Measurements from ENCODE around the gene NOLC1.

Gene NOLC1

DNA sequence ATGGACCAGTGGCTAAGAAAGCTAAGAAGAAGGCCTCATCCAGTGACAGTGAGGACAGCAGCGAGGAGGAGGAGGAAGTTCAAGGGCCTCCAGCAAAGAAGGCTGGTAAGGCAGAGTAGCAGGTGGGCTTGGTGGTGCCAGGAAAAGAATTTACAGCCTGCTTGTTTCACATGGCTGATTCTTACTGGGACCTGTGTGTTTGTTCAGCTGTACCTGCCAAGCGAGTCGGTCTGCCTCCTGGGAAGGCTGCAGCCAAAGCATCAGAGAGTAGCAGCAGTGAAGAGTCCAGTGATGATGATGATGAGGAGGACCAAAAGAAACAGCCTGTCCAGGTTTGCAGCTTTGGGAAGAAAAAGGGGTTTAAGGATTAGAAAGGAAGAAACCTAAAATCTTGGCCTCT is 5.0 kb downstream of the NOLC1 start:
- no peak for DNase-seq

DNA sequence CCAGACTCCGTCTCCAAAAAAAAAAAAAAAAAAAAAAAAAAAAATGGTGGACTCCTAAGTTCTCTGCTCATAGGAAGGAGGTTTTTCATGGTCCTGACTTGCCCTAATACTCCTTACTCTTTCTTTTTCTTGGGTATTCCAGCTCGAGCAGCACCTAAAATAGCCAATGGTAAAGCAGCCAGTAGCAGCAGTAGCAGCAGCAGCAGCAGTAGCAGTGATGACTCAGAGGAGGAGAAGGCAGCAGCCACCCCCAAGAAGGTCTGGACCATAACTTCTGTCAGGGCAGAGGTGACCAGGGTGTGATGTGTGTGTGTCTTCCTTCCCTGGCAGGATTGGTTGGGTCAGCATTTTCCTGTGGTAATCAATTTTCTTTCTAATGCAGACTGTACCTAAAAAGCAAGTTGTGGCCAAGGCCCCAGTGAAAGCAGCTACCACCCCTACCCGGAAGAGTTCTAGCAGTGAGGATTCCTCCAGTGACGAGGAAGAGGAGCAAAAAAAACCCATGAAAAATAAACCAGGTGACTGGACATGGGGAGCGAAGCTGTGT is 6.9 kb downstream of the NOLC1 start:
- no peak for DNase-seq

DNA sequence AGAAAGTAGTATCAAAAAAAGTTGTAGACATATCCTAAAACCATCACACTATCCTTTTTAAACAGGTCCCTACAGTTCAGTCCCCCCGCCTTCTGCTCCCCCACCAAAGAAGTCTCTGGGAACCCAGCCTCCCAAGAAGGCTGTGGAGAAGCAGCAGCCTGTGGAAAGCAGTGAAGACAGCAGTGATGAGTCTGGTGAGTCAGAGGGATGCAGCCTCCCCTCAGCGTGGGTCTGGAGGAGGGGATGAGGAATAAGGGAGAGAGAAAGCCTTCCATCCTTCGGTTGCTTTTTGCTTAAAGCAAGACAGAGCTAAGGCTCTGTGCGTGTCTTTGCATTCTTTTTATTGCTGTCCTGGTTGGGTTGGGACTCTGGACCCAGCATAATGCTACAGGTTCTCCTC is 7.6 kb downstream of the NOLC1 start:
- DNase-seq = no peak

DNA sequence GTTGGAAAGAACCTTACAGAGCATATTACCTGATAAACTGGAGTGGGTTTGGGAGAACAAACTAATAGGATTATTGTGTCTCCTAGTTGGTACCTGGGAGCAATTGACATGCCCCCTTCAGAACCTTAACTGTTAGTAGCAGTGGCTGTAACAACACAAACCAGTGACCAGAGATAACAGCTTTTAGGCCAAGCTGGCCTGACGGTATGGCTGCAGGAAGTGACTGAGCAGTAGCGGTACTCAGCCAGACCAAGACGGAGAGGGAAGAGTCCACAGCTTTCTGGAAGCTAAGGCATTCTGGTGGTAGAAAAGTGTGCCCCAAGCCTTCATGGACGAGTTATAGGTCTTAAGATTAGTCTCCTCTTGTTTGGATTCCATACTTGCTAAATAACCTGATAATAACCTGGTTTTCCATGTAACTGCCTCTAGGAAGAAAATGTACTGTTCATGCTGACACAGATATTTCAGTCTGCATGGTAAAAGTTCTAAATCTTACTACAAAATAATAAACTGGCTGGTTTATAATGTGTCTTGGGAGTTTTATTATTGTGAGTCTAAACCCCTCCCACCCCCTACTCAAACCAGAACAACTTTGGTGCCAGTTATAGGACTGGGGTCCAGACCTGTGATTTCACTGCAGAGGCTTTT is 11.3 kb downstream of the NOLC1 start:
- DNase-seq = no peak

DNA sequence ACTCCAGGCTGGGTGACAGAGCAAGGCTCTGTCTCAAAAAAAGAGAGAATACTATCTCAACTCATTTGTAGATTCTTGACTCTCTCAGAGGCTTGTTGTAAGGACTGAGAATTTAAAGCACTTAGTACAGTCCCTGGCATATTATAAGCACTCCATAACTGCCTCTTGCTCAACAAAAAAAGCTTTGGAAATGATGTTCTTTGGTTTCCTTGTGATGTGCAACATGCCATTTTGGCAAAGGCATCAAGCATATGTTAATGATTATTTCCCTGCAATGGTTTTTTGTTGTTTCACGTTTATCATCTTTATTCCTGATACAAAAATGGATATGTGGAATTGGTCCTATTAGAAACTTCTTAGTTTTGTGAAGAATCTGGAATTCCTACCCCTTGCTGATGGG is 15.7 kb downstream of the NOLC1 start:
- DNase-seq = no peak

DNA sequence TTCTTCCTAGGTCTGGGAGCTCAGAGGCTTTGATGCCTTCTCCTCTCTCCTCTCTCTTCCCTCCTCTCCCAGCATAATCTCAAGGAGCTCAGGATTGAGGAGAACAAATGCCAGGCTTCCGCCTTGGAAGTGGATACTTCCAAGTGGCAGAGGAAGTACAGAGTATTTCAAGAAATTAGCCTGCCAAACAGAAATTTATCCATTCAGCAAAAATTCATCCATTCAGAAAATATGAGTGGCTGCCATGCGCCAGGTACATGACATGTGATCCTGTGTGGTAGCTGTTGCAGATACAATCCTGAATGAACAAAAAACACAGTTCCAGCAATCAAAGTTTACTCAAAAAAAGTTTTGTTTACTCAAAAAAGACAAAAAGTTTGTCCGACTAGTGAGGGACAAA is 18.4 kb downstream of the NOLC1 start:
- DNase-seq = no peak

DNA sequence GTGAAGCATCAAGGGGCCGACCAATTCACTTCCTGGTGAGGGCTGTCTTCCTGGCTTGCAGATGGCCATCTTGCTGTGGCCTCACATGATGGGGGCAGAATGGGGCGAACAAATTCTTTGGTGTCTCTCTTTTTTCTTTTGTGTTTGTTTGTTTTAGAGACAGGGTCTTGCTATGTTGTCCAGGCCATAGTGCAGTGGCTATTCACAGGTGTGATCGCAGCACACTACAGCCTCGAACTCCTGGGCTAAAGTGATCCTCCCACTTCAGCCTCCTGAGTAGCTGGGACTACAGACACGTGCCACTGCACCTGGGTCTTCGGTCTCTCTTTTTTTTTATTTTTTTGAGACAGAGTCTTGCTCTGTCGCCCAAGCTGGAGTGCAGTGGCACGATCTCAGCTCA is 20.1 kb downstream of the NOLC1 start:
- DNase-seq = no peak

DNA sequence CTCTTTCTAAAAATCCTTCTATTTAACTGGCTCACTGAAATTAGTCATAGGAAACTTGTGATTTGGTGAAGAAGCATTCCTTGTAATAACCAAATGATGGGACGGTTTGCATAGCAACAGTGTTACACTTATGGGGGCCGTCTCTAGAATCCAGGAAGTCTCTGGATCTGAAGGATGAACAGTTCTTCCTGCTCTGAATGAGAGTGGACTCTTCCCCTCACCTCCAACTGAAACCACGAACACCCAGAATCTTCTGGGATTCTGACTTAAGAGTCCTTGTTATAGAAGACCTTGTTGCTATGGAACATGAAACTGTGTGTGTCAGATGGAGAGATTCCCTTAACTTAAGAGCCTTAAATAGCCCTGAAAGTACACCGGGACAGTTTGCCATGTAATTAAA is 23.2 kb downstream of the NOLC1 start:
- no peak for DNase-seq

DNA sequence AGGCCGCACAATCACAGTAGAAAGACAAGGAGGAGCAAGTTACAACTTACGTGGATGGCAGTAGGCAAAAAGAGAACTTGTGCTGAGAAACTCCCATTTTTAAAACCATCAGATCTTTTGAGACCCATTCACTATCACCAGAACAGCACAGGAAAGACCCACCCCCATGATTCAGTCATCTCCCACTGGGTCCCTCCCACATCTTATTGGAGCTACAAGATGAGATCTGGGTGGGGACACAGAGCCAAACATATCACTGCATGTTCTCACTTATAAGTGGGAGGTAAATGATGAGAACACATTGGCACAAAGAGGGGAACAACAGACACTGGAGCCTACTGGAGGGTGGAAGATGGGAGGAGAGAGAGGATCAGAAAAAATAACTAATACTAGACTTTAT is 32.4 kb downstream of the NOLC1 start:
- DNase-seq = no peak

DNA sequence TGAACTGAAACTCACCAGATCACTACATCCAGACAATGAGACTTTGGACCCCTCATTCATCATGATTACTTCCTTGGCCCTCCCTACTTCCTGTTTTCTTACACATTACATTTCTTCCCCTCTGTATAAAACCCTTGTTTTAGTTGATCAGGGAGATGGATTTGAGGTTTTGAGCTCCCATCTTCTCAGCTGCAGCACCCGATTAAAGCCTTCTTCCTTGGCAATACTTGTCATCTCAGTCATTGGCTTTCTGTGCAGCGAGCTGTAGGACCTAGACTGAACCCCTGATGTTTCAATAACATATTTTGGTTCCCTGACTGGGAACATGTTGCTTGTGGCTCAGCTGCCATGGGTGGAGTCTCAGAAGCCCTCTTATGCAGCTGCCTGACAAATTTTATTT is 33.1 kb downstream of the NOLC1 start:
- no peak for DNase-seq

DNA sequence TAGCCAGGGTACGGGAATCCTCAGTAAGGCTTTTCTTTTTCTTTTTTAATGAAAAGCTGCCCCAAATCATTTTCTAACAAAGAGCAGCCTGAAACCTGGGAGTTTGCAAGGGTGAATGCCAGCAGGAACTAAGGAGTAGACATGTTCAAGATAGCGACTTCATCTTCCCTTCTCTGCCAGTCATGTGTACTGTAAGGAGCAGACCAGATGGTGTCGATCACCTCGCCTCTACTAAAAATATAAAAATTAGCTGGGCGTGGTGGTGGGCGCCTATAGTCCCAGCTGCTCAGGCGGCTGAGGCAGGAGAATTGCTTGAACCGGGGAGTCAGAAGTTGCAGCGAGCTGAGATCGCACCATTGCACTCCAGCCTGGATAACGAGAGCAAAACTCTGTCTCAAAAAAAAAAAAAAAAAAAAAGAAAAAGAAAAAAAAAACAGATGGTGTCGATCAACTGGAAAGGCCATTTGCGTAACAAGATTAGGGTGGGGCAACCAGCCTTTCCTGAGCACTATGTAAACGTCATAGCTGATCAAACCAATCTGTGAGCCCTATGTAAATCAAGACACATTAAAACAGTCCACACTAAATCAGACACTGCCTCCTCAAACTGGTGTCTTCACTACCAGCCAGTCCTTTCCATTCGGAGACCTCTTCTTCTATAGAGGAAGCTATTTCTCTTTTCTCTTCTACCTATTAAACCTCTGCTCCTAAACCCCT is 33.8 kb downstream of the NOLC1 start:
- DNase-seq = no peak

DNA sequence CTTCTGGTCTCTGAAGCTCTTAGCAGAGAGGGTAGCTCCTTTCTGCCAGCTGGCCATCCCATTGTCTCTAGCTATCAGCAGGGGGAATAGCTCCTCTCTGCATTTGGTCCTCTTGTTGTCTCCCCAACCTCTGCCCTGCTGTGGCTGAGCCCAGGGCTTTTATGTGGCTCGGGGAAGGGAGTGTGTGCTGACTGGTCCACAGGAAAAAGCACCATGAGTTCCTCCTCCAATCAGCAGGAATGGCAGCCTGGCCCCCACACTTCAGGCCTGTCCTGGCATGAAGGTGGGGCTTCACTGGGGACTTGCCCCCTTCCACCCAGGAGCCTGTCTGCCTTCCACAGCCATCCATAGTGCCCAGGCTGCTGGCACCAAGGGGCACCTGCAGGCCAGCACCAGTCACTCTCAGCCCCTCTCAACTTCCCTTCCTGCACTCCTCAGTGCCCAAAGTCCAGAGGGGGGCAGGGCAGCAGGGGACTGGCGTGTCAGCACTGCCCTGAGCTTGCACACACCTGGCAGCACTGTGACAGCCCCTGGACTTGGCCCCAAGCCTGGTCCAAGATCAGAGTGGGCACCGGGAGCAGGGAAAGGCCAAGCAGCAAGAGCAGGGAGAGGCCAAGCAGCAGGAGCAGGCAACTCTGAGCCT is 36.2 kb downstream of the NOLC1 start:
- no peak for DNase-seq

DNA sequence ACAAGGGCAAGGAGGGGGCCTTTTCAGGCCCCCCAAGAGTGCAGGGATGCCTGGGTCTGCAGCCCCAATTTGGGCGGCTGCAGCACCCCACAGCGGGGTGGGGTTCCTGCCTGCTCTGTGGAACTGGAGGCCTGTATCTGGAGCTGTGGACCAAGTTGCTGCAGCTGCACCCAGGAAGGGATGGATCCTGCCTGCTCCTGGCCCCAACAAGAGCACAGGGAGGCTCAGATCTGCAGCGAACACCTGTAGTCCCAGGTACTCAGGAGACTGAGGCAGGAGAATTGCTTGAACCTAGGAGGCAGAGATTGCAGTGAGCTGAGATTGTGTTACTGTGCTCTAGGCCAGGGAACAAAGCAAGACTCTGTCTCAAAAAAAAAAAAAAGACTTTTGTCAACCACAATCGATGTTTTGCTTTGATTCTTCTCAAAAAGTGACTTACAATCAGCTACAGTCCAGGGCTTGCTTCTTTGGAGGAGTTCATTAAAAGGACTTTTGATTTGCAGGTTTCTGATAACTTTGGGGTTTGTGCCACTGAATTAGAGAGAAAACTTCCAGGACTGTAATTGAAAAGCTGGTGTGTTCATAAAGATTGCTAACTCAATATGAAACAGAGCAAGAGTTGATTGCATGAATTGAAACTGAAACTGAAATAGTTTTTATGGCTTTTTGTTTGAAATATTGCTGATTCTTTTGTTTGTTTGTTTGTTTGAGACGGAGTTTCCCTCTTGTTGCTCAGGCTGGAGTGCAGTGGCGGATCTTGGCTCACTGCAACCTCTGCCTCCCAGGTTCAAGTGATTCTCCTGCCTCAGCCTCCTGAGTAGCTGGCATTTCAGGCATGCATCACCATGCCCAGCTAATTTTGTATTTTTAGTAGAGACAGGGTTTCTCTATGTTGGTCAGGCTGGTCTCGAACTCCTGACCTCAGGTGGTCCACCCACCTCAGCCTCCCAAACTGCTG is 37.0 kb downstream of the NOLC1 start:
- peak; percentile 75 for DNase-seq

DNA sequence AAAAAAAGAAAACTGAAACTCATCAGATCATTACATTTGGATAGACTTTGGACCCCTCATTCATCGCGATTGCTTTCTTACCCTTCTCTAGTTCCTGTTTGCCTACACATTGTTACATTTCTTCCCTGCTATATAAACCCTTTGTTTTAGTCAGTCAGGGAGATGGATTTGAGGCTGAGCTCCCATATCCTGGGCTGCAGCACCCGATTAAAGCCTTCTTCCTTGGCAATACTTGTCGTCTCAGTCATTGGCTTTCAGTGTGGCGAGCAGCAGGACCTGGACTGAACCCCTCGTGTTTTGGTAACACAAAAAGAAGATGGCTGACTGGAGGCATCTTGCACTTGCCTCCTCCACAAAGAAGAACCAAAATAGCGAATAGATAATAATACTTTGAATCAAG is 39.8 kb downstream of the NOLC1 start:
- no peak for DNase-seq

DNA sequence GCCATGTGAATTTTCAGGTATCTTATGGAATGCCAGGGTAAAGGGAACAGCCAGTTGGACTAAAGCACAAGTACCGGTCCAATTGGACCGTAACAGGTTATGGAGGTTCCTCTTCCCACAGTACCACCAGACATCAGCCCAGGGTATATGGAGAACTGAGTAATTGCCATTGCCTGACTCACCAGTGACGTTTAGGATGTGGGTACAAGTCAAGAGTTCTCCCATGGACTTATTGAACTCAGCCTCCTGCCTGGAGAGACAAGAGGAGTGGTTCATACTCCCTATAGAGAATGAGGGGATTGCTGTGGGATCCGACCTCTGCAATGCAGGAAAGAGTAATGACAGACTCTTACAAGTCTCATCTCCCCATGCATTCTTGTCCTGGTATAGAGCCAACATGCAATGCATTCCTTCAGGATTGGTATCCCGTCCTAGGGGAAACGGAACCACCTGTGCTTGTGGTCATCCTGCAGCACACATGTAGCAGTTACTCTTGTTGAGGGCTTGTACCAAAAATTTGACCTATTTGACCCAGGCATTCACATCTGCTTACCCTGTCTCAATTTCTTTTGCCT is 43.2 kb downstream of the NOLC1 start:
- DNase-seq = no peak

DNA sequence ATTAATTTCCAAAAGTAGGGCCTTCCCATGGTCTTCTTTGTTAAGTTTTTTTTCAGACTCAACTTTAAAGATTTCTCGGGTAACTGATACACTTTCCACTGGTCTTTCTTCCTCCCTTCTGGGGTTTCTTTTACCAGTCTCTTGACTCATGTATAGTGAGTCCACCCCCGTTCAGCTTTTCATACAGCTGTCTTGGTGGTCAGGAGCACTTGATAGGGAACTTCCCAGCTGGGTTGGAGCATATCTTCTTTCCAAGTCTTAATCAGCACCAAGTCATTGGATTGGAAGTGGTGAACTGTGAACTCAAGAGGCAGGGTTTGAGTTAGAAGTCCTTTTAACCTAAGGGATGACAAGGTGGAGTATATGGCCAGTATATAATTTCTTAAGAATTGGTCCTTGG is 44.7 kb downstream of the NOLC1 start:
- no peak for DNase-seq

DNA sequence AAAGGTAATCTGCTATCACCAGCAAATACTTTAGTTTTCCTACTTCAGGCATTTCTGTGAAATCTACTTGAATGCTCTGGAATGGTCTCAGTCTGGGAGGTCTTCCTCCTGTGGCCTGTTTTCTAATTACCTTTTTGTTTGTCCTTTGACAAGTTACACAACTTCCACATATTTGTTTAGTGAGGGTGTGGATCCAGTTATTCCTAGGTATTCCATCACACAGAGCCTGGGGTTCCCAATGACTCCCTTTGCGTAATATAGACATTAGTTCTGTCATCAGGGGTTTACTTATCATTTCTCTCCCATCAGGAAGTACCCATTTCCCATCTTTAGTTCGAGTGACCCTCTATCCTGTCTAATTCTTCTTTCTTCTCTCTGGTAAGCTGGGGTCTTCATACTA is 45.8 kb downstream of the NOLC1 start:
- no peak for DNase-seq

DNA sequence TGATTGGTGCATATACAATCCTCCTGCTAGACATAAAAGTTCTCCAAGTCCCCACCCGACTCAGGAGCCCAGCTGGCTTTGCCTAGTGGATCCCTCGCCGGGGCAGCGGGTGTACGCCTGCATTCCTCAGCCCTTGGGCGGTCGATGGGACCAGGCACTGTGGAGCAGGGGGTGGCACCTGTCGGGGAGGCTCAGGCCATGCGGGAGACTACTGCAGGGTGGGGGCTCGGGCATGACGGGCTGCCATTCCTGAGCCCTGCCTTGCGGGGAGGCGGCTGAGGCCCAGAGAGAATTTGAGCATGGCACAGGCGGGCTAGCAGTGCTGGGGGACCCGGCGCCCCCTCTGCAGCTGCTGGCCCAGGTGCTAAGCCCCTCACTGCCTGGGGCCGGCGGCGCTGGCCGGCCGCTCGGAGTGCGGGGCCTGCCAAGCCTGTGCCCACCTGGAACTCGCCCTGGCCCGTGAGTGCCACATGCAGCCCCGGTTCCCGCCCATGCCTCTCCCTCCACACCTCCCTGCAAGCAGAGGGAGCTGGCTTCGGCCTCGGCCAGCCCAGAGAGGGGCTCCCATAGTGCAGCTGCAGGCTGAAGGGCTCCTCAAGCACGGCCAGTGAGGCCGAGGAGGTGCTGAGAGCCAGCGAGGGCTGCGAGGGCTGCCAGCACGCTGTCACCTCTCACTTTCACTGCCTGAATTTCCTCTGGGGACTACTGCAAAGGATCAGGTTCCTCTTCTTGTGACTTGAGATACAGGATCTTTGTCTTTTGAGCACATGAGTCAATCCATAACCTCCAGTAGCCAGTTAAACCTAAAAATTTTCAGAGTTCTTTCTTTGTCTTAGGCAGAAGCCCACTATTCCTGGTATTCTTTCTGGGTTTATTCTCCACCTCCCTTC is 48.8 kb downstream of the NOLC1 start:
- DNase-seq = no peak

DNA sequence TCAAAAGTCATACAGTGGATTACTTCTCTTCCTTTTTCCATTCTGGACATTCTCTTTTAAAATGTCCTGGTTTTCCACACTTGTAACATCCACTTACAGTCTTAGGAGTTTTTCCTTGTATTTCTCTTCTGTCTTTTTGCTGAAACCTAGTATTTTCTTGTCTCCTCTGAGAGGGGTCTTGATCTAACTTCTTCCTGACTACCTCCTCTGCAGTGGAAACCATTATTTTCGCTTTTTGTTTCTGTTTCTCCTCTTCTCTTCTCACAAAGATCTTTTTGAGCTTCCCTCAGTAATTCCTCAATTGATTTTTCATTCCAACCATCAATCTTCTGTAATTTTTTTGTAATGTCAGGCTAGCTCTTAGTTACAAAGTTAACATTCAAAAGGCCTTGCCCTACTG is 50.2 kb downstream of the NOLC1 start:
- DNase-seq = no peak

DNA sequence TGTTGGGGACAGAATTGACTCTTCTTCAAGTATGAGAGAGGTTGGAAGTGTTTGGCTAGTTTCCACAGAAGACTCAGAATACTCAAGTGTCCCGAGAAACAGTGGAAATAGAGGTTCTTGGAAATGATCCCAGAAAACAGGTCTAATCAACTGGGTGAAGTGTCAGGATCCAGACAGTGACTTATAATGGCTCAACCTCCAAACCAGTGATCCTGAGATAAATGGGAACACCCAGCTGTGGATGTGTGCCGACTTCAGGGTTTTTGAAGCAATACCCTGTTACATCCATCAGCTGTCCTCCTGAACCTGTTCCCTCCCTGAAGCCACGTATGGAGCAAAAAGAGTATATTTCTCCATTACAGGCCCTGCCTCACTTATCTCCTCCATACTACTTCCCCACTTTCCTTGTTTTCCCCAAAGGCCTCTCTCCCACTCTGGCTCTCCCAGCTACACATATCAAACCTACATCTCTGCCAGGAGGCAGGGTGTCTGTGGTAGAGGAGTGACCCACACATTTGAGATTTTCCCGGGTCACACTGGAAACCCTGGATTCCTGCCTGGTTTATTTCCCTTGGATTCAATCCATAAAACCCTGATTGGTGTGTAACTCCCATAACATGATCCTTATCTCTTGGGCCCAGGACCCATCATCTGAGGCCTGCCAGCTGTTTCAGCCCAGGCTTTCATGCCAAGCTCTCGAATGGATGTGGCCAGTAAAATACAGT is 56.3 kb downstream of the NOLC1 start:
- no peak for DNase-seq
